ENCODE results near the gene COL25A1.
A peak's percentile ranks its signal among the peaks of the same experiment; 100 is the strongest.

COL25A1 gene

GRCh38 chr4:108861334-108861733 lies 441.1 kb downstream of the COL25A1 start:
- DNase-seq (ENCODE audit: low spot score) = no peak

- peak; percentile 4 for DNase-seq (ENCODE audit: low spot score)
These were observed 447.7 kb downstream of the COL25A1 start for GRCh38 chr4:108854786-108855185.

GRCh38 chr4:108852691-108853090 lies 449.8 kb downstream of the COL25A1 start:
- no peak for DNase-seq (ENCODE audit: low spot score)

- DNase-seq (ENCODE audit: low spot score) = peak; percentile 36
These were observed 451.1 kb downstream of the COL25A1 start for GRCh38 chr4:108851366-108851765.

- DNase-seq (ENCODE audit: low spot score) = no peak
These were observed 452.2 kb downstream of the COL25A1 start for GRCh38 chr4:108850219-108850649.

- DNase-seq (ENCODE audit: low spot score) = peak; percentile 29
These were observed 452.8 kb downstream of the COL25A1 start for GRCh38 chr4:108849611-108850168.

- DNase-seq (ENCODE audit: low spot score) = no peak
These were observed 455.9 kb downstream of the COL25A1 start for GRCh38 chr4:108846568-108846967.

GRCh38 chr4:108840426-108840975 lies 462.0 kb downstream of the COL25A1 start:
- DNase-seq (ENCODE audit: low spot score) = no peak

GRCh38 chr4:108839333-108839732 lies 463.1 kb downstream of the COL25A1 start:
- DNase-seq (ENCODE audit: low spot score) = no peak

- no peak for DNase-seq (ENCODE audit: low spot score)
These were observed 464.0 kb downstream of the COL25A1 start for GRCh38 chr4:108838451-108838850.

- peak; percentile 60 for DNase-seq (ENCODE audit: low spot score)
These were observed 467.5 kb downstream of the COL25A1 start for GRCh38 chr4:108834835-108835384.

- DNase-seq (ENCODE audit: low spot score) = peak; percentile 50
These were observed 468.2 kb downstream of the COL25A1 start for GRCh38 chr4:108834166-108834834.

GRCh38 chr4:108833046-108833445 lies 469.4 kb downstream of the COL25A1 start:
- DNase-seq (ENCODE audit: low spot score) = no peak

GRCh38 chr4:108831886-108832285 lies 470.6 kb downstream of the COL25A1 start:
- no peak for DNase-seq (ENCODE audit: low spot score)

GRCh38 chr4:108831291-108831690 lies 471.2 kb downstream of the COL25A1 start:
- no peak for DNase-seq (ENCODE audit: low spot score)

GRCh38 chr4:108830509-108831244 lies 471.8 kb downstream of the COL25A1 start:
- DNase-seq (ENCODE audit: low spot score) = no peak

- DNase-seq (ENCODE audit: low spot score) = no peak
These were observed 472.4 kb downstream of the COL25A1 start for GRCh38 chr4:108829966-108830492.

GRCh38 chr4:108828620-108829019 lies 473.8 kb downstream of the COL25A1 start:
- no peak for DNase-seq (ENCODE audit: low spot score)

GRCh38 chr4:108825737-108826136 lies 476.7 kb downstream of the COL25A1 start:
- DNase-seq (ENCODE audit: low spot score) = no peak

GRCh38 chr4:108821351-108821930 lies 481.0 kb downstream of the COL25A1 start:
- DNase-seq (ENCODE audit: low spot score) = peak; percentile 10

GRCh38 chr4:108820492-108821350 lies 481.7 kb downstream of the COL25A1 start:
- DNase-seq (ENCODE audit: low spot score) = no peak

All from GM03348 (cell line).